Neural progenitor cell (in vitro differentiated cells): ENCODE measurements around the gene BTF3. TPM values are rescaled to one million over a fixed set of nuclear protein-coding genes. Genes with fewer than 3 reads are reported as not detected.

Experiments used
- DNase-seq: peaks from one replicate; pipeline ENCODE4 v3.0.0-alpha.2; 2016; ENCODE audit warnings: low spot score
- H2AFZ ChIP-seq: fragments of 200-600 bp; sonication (generic); replicated peaks from 2 replicates; pipeline ENCODE4 v1.6.1; 2016; ENCODE audit warnings: antibody characterized with exemption
- H3F3A ChIP-seq: fragments of 200-600 bp; sonication (generic); 2 replicates; pipeline ENCODE4 v1.6.1; 2016; ENCODE audit warnings: antibody characterized with exemption, low read depth
- H3K27ac ChIP-seq: fragments of 200-600 bp; sonication (generic); 2 replicates; pipeline ENCODE4 v1.5.1; 2016; ENCODE audit warnings: mild to moderate bottlenecking
- H3K27me3 ChIP-seq: fragments of 200-600 bp; sonication (generic); 2 replicates; pipeline ENCODE4 v1.6.1; 2016; ENCODE audit warnings: mild to moderate bottlenecking, moderate library complexity
- H3K36me3 ChIP-seq: fragments of 200-600 bp; sonication (generic); 2 replicates; pipeline ENCODE4 v1.5.1; 2016
- H3K4me1 ChIP-seq: fragments of 200-600 bp; sonication (generic); 2 replicates; pipeline ENCODE4 v1.6.1; 2016; ENCODE audit warnings: mixed run types
- H3K4me2 ChIP-seq: fragments of 200-600 bp; sonication (generic); 2 replicates; pipeline ENCODE4 v1.6.1; 2016
- H3K4me3 ChIP-seq: fragments of 200-600 bp; sonication (generic); 2 replicates; pipeline ENCODE4 v1.5.1; 2016
- H3K79me2 ChIP-seq: fragments of 200-600 bp; sonication (generic); 2 replicates; pipeline ENCODE4 v1.6.1; 2016; ENCODE audit warnings: low read depth
- H3K9ac ChIP-seq: fragments of 200-600 bp; sonication (generic); 2 replicates; pipeline ENCODE4 v1.6.1; 2016
- H3K9me3 ChIP-seq: fragments of 200-600 bp; sonication (generic); 2 replicates; pipeline ENCODE4 v1.5.1; 2016; ENCODE audit warnings: low read depth
- H4K20me1 ChIP-seq: fragments of 200-600 bp; sonication (generic); 2 replicates; pipeline ENCODE4 v1.6.1; 2016; ENCODE audit warnings: low read depth
- H3K27ac Mint-ChIP-seq: 3 replicates; pipeline ENCODE4 v1.8.0; 2021; ENCODE audit warnings: mixed read lengths
- H3K27me3 Mint-ChIP-seq: 2 replicates; pipeline ENCODE4 v1.8.0; 2022; ENCODE audit warnings: low read depth, mild to moderate bottlenecking, inconsistent platforms, moderate library complexity, mixed read lengths; ENCODE audit not compliant: insufficient read depth
- H3K36me3 Mint-ChIP-seq: 3 replicates; pipeline ENCODE4 v1.8.0; 2021; ENCODE audit warnings: mixed read lengths
- H3K4me1 Mint-ChIP-seq: 3 replicates; pipeline ENCODE4 v1.8.0; 2021; ENCODE audit warnings: mixed read lengths
- H3K4me3 Mint-ChIP-seq: 3 replicates; pipeline ENCODE4 v1.8.0; 2021; ENCODE audit warnings: mild to moderate bottlenecking, moderate library complexity, mixed read lengths
- H3K9me3 Mint-ChIP-seq: 3 replicates; pipeline ENCODE4 v1.8.0; 2020; ENCODE audit warnings: mixed read lengths
- EZH2 ChIP-seq: fragments of 200-600 bp; sonication (generic); IDR thresholded peaks from 2 replicates; pipeline ENCODE4 v1.6.1; 2017; ENCODE audit warnings: antibody characterized with exemption, mild to moderate bottlenecking, moderate library complexity
- EZH2phosphoT487 ChIP-seq: fragments of 200-600 bp; sonication (generic); IDR thresholded peaks from 2 replicates; pipeline ENCODE4 v1.6.1; 2017; ENCODE audit warnings: antibody characterized with exemption
- total RNA-seq: library from RNA; depleted of rRNA; stranded (reverse); fragments of >200 nt; gene quantifications from 2 replicates; pipeline ENCODE4 v1.2.3, GENCODE V29; 2015; ENCODE audit warnings: low replicate concordance
- TF ChIP-seq, protein P1 (sequence below): fragments of 200-600 bp; sonication (generic); IDR thresholded peaks from 2 replicates; pipeline ENCODE4 v1.5.1; 2017; ENCODE audit warnings: antibody characterized with exemption, mild to moderate bottlenecking

Gene BTF3
- total RNA-seq, 1 donor from 2014 or later = 885 TPM

DNA sequence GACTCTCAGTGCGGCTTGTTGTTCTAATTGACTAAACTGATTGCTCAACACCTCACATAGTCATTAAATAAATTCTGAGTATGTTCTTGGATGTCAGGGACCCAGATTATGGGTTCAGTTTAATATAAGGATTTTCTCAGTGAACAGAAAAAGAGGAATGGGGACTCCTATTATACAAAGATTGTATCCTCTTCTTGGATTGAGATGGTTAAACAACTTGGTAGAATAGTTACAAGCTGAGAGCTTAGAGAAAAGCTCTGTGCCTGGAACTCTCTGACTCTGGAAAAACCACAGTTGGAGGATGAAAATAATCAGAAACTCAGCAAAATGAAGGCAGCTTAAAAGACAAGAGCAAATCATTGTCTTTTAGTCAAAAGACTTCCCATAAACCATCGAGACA lies 36.7 kb downstream of the BTF3 start:
- Histone ChIP-seq H3K27ac (no peak overlapping the region), H3K9ac (no peak overlapping the region), H3K9me3 (no peaks in the 10 kb centered on the region), H2AFZ (no peak overlapping the region), H3K36me3 (no peaks in the 10 kb centered on the region), H3K79me2 (no peaks in the 10 kb centered on the region), H3F3A (no peaks in the 10 kb centered on the region), H3K4me3 (no peak overlapping the region), H4K20me1 (no peaks in the 10 kb centered on the region), H3K4me2 (no peak overlapping the region), H3K27me3 (no peaks in the 10 kb centered on the region), H3K4me1 (no peaks in the 10 kb centered on the region)
- Mint-ChIP-seq H3K9me3 (peaks cover 13% of the 10 kb centered on the region), H3K4me3 (no peak overlapping the region), H3K27me3 (peaks cover 20% of the 10 kb centered on the region), H3K27ac (no peak overlapping the region), H3K4me1 (peaks cover 3% of the 10 kb centered on the region), H3K36me3 (no peaks in the 10 kb centered on the region)
- TF ChIP-seq EZH2phosphoT487 = no peak
- TF ChIP-seq, protein P1, sequence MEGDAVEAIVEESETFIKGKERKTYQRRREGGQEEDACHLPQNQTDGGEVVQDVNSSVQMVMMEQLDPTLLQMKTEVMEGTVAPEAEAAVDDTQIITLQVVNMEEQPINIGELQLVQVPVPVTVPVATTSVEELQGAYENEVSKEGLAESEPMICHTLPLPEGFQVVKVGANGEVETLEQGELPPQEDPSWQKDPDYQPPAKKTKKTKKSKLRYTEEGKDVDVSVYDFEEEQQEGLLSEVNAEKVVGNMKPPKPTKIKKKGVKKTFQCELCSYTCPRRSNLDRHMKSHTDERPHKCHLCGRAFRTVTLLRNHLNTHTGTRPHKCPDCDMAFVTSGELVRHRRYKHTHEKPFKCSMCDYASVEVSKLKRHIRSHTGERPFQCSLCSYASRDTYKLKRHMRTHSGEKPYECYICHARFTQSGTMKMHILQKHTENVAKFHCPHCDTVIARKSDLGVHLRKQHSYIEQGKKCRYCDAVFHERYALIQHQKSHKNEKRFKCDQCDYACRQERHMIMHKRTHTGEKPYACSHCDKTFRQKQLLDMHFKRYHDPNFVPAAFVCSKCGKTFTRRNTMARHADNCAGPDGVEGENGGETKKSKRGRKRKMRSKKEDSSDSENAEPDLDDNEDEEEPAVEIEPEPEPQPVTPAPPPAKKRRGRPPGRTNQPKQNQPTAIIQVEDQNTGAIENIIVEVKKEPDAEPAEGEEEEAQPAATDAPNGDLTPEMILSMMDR = no peak
- TF ChIP-seq EZH2 = no peak
- DNase-seq = no peak

DNA sequence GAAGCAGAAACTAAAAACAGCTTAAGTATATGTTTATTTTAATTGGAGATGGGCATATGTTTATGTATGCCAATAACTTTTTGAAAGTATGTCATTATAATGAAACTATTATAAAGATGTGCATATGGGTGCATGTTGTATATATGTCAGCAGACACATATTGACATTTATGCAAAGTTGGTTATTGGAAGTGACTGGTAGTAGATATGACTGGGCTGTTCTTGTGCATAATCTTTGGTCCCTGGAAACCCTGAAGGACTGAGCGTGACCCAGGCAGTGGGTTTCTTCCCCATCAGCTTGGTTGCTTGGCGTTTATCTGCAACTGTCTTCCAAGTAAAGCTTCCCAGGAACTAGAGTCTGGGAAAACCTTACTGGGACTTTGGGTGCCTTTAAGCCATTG lies 41.5 kb downstream of the BTF3 start:
- H3K4me2 ChIP-seq = no peak overlapping the region
- H3K36me3 Mint-ChIP-seq = no peaks in the 10 kb centered on the region
- no peak for DNase-seq
- H4K20me1 ChIP-seq = no peaks in the 10 kb centered on the region
- H3K9me3 ChIP-seq = no peaks in the 10 kb centered on the region
- no peaks in the 10 kb centered on the region for H3K36me3 ChIP-seq
- no peak overlapping the region for H3K4me3 ChIP-seq
- TF ChIP-seq, protein P1 = no peak
- TF ChIP-seq EZH2phosphoT487 = no peak
- no peak for TF ChIP-seq EZH2
- H2AFZ ChIP-seq = no peak overlapping the region
- H3K27me3 ChIP-seq = no peaks in the 10 kb centered on the region
- H3K4me1 Mint-ChIP-seq = peaks cover 7% of the 10 kb centered on the region
- no peaks in the 10 kb centered on the region for H3K79me2 ChIP-seq
- H3K27ac ChIP-seq = no peak overlapping the region
- peaks cover 7% of the 10 kb centered on the region for H3K27me3 Mint-ChIP-seq
- no peak overlapping the region for H3K9ac ChIP-seq
- no peaks in the 10 kb centered on the region for H3F3A ChIP-seq
- H3K4me1 ChIP-seq = peaks cover 6% of the 10 kb centered on the region
- no peak overlapping the region for H3K27ac Mint-ChIP-seq
- H3K9me3 Mint-ChIP-seq = no peaks in the 10 kb centered on the region
- H3K4me3 Mint-ChIP-seq = no peak overlapping the region

DNA sequence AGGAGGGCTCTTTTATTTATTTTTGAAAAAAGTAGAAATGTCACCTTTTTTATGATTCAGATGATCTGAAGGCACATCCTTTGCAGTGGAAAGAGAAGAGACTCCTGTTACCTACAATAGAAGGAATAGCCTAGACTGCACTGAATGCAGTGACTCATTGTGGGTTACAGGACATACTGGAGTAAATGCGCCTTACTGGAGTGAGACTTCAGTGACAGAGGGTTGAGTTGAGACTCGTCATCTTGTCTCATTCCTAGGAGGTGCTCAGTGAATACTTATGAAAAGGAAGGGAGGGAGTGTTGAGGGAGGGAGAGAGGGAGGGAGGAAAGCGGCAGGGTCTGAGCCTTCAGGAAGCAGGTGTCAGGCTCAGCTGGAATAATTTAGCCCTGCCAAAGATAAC lies 42.0 kb downstream of the BTF3 start:
- H3K36me3 ChIP-seq = no peaks in the 10 kb centered on the region
- no peaks in the 10 kb centered on the region for H3K79me2 ChIP-seq
- Mint-ChIP-seq H3K9me3 (no peaks in the 10 kb centered on the region), H3K36me3 (no peaks in the 10 kb centered on the region), H3K4me1 (peaks cover 7% of the 10 kb centered on the region), H3K27ac (no peak overlapping the region), H3K27me3 (peaks cover 7% of the 10 kb centered on the region), H3K4me3 (no peak overlapping the region)
- H4K20me1 ChIP-seq = no peaks in the 10 kb centered on the region
- H2AFZ ChIP-seq = no peak overlapping the region
- no peaks in the 10 kb centered on the region for H3K9me3 ChIP-seq
- no peak overlapping the region for H3K27ac ChIP-seq
- no peak overlapping the region for H3K9ac ChIP-seq
- no peaks in the 10 kb centered on the region for H3K27me3 ChIP-seq
- TF ChIP-seq, protein P1 = no peak
- TF ChIP-seq EZH2phosphoT487 = no peak
- no peak for TF ChIP-seq EZH2
- H3K4me1 ChIP-seq = peaks cover 6% of the 10 kb centered on the region
- DNase-seq = no peak
- H3K4me2 ChIP-seq = no peak overlapping the region
- no peak overlapping the region for H3K4me3 ChIP-seq
- H3F3A ChIP-seq = no peaks in the 10 kb centered on the region

DNA sequence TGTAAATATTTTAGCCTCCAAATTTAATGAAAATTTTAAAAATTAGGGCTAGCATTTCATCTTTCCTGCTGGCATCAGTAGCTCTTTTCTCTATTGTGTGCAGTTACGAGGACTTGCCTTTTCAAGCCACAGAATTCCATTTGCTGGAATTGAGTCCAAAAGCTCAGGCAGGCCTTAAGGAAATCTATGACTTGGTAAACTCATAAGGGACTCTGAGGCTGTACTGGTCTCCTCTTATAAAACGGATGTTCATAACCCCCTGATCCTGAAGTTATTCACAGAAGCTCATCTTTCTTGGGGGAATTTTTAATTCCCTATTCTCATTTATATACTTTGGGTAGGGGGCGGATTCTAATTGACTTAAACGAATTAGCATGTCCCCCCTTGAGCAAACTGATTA lies 43.8 kb downstream of the BTF3 start:
- H3K79me2 ChIP-seq = no peaks in the 10 kb centered on the region
- H3K27me3 ChIP-seq = no peaks in the 10 kb centered on the region
- Mint-ChIP-seq H3K36me3 (no peaks in the 10 kb centered on the region), H3K4me1 (peaks cover 4% of the 10 kb centered on the region), H3K27ac (no peak overlapping the region), H3K9me3 (no peaks in the 10 kb centered on the region), H3K4me3 (no peak overlapping the region), H3K27me3 (peaks cover 3% of the 10 kb centered on the region)
- no peak overlapping the region for H3K4me2 ChIP-seq
- H3K4me3 ChIP-seq = no peak overlapping the region
- DNase-seq = no peak
- H3K9me3 ChIP-seq = no peaks in the 10 kb centered on the region
- H3K36me3 ChIP-seq = no peaks in the 10 kb centered on the region
- TF ChIP-seq, protein P1 = no peak
- TF ChIP-seq EZH2phosphoT487 = no peak
- TF ChIP-seq EZH2 = no peak
- no peaks in the 10 kb centered on the region for H3F3A ChIP-seq
- no peak overlapping the region for H2AFZ ChIP-seq
- peaks cover 6% of the 10 kb centered on the region for H3K4me1 ChIP-seq
- no peak overlapping the region for H3K27ac ChIP-seq
- H4K20me1 ChIP-seq = no peaks in the 10 kb centered on the region
- H3K9ac ChIP-seq = no peak overlapping the region
